HPDE6-E6E7 (cell line): ENCODE results near the gene TBCK.
"Not testable (repeated sequence)": the region's sequence is repeated elsewhere in the genome, so short reads cannot be mapped to it uniquely, and the experiment has no call there.

Source experiments
- DNase-seq: peaks from one replicate; pipeline ENCODE4 v3.0.0; 2011; ENCODE audit warnings: missing footprints; ENCODE audit errors: extremely low spot score

TBCK gene

GRCh38 chr4:106231931-106232330 is 84.1 kb downstream of the TBCK start:
- no peak for DNase-seq

DNA sequence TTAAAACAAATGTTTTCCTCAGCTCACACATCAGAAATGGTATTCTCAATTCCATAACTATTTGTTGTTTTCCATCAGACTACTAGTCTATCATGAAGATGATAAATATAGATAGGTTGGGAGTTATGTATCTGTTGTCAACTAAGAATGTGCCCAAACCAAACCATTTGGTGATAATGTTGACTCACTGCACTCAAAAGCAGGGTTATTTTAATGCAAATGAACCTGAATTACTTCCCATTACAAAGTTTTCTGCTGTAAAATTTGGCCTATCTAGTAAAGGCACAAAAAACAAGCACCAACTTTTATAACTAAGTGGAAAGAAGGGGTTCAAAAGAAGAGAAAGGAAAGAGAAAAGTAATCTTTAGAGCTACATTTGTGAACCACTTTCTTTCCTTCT is 93.5 kb downstream of the TBCK start:
- DNase-seq: no peak

GRCh38 chr4:106213291-106213690 is 102.7 kb downstream of the TBCK start:
- DNase-seq: not testable (repeated sequence)

DNA sequence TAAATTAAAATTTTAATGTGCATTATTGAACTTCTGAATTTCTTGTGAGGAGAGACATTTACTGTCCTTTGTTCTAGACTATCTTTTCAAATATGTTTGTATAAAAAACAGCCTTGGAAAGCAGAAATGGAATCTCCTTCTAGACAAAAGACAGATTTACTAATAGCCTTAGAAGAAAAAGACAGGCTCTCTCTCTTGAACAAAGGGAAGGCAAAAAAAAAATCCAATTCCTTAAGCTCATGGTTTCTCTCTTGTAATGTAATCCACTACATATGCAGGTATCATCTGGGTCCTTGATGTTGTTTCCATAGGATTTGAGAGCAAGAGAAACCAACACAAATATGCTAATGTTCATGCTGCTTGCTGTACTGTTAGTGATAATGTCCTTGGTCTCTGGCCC is 106.0 kb downstream of the TBCK start:
- no peak for DNase-seq

- DNase-seq: no peak
Measured at GRCh38 chr4:106208481-106209460, 107.2 kb downstream of the TBCK start.

GRCh38 chr4:106201373-106201772 is 114.6 kb downstream of the TBCK start:
- no peak for DNase-seq

GRCh38 chr4:106195435-106195950 is 120.5 kb downstream of the TBCK start:
- DNase-seq: no peak

DNA sequence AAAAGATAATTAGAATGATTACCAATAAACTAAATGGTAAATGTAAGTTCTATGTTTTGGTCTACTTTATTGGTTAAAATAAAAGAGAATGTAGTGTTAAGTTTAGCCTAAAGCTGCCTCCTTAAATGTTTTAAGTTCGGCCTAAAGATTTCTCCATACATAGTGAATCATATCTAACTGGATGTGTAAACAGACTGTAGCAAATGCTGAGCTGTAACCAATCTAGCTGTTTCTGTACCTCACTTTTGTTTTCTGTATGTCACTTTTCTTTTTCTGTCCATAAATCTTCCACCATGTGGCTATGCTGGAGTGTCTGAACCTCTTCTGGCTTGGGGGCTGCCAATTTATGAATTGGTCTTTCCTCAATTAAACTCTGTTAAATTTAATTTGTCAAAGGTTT is 121.2 kb downstream of the TBCK start:
- DNase-seq: no peak

DNA sequence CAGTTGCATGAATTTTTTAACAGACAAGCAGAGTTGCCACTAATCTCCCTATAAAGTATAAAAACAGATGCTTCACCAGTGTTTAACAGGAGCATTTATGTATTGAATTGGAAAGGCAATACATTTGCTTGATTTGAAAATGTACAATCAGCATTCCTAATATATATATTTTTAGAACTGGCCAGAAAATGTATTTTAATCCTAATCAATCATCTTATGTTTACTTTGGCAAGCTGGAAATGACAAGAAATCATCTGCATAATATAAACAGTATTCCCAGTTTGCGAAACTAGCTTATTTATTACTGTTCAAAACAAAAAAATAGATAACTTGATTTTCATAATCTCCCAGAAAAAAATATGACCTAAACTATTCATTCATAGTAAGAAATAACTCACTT is 123.9 kb downstream of the TBCK start:
- no peak for DNase-seq

DNA sequence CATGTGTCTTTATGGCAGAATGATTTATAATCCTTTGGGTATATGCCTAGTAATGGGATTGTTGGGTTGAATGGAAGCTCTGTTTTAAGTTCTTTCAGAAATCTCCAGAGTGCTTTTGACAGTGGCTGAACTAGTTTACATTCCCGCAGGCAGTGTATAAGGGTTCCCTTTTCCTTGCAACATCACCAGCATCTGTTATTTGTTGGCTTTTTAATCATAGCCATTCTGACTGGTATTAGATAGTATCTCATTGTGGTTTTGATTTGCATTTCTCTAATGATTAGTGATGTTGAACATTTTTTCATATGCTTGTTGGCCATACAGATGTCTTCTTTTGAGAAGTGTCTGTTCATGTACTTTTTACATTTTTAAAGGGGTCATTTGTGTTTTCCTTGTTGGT is 129.8 kb downstream of the TBCK start:
- DNase-seq: no peak

DNA sequence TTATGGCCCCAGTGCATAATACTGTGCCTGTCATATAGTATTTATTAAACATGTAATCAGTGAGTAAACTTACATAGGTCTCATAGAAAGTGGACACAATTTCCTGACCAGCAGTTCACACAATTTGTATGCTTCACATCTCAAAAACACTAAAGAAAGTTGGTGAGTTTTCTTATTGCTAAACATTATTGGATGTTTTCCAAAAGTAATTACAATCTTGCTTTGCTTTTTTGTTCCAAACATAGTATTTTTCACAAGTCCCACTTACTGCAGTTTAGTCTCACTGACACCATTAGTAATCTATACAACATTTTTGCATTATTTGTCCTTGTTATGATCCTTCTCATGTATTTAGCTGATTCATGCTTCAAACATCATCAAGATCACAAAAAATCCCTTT is 132.5 kb downstream of the TBCK start:
- DNase-seq: no peak

DNA sequence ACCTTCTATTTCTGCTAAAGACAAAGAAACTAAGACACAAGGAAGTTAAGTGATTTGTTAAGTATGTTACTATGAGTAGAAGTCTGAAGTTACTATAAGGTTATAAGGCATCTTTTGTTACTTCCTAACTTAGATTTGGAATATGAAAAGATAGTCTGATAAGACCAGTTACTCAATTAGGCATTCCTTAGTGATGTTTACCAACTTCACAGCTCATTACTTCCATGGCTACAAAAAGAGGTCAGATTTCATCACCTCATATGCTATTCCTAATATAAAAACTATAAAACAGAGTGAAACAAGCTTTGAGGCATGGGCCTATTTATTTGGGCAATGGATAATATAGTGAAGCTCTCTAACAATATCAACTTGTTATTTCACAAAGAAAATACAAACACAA is 143.1 kb downstream of the TBCK start:
- no peak for DNase-seq

DNA sequence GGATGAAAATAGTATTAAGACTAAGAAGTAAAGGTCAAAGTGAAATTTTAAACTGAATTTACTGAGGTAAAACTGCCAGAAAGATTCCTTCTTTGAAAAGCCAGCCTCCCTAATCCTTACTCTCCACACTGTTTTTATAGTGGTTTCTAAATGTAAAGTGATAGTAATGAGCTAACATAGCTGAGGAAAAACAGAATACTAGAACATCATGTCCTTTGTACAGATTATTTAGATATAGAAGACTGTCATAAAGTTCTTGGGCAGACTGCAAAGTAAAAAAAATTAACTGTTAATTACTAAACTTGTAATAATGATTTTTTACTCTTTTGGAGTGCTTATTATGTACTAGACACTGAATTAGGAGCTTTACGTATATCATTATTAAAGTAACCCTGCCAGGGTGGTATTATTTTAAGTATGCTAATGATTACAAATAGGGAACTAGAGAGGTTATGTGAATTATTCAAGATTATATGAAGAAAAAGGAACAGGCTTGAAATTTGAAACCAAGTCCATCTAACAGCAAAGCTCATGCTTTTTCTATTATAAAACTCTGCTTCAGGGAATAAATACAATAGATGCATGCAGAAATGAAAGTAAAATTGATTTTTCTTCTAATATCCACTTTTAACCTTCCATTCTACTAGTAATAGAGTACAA is 150.5 kb downstream of the TBCK start:
- no peak for DNase-seq

GRCh38 chr4:106162278-106162677 is 153.7 kb downstream of the TBCK start:
- DNase-seq: no peak

DNA sequence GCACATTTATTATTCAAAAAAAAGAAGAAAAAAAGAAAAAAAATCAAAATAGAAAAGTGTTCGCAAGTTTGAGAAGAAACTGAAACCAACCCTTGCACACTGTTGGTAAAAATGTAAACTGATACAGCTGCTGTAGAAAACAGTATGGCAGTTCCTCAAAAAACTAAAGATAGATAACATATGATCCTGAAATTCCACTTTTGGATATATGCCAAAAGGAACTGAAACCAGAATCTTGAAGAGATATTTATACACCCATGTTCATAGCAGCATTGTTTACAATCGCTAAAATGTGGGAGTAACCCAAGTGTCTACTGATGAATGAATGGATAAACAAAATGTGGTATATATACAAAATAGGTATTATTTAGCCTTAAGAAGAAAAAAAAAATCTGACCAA is 155.4 kb downstream of the TBCK start:
- DNase-seq: no peak

- no peak for DNase-seq
Measured at GRCh38 chr4:106149911-106150310, 166.1 kb downstream of the TBCK start.

GRCh38 chr4:106149026-106149425 is 167.0 kb downstream of the TBCK start:
- no peak for DNase-seq

GRCh38 chr4:106142616-106143127 is 173.3 kb downstream of the TBCK start:
- DNase-seq: no peak

GRCh38 chr4:106140601-106141000 is 175.4 kb downstream of the TBCK start:
- DNase-seq: no peak

GRCh38 chr4:106136777-106137331 is 179.2 kb downstream of the TBCK start:
- DNase-seq: no peak

DNA sequence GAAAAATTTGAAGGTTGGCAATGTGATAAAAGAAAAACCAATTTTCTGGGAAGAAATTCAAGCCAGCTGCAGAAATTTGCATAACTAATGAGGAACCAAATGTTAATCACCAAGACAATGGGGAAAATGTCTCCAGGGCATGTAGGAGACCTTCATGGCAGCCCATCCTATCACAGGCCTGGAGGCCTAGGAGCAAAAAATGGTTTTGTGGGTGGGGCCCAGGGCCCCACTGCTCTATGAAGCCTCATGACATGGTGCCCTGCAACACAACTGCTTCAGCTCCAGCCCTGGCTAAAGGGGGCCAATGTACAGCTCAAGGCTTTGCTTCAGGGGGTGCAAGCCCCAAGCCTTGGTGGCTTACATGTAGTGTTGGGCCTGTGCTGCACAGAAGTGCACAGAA is 184.0 kb downstream of the TBCK start:
- DNase-seq: no peak

- DNase-seq: peak; percentile 0
Measured at GRCh38 chr4:106126062-106126461, 189.9 kb downstream of the TBCK start.
